ENCODE measurements around the gene MKRN3. TPM values are rescaled to one million over a fixed set of nuclear protein-coding genes. Genes with fewer than 3 reads are reported as not detected.

Gene MKRN3
- under 1 TPM; 0.29 to 0.80 TPM for total RNA-seq

DNA sequence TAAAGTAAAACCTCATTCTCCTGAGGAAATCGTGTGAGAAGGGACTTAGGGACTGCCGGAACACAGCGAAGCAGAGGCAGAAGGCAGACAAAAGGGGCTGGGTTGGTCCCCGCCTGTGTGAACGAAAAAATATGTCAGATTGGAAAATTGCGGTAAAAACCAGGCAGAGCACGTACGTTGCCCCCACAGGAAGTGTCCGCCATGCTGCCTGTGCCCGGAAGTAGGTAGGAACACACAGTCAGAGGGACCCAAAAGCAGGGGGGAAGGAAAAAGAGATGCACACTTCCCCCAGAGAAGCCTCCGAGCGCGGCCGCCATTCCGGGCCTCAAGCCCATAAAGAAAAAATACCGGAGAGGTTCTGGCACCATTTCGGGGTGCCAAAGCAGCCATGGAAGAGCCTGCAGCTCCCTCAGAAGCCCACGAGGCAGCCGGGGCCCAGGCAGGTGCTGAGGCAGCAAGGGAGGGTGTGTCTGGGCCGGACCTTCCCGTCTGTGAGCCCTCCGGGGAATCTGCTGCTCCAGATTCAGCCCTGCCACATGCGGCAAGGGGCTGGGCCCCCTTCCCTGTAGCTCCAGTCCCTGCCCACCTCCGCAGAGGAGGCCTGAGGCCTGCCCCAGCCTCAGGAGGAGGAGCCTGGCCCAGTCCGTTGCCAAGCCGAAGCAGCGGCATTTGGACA, at the start of gene MKRN3:
Gene MKRN3 (plus strand): TSS at position 280 of the 676 bp plus-strand sequence. CDS start 109 bp downstream, at position 389.
- ATAC-seq (replicated peaks), result no peak
- Mint-ChIP-seq H3K27ac (no peak within 1 kb of the TSS), H3K4me1 (no peaks in the 10 kb centered on the region), H3K36me3 (ENCODE audit: low read depth) (no peaks in the 10 kb centered on the region), H3K4me3 (no peak within 1 kb of the TSS), H3K9me3 (peaks cover 9% of the 10 kb centered on the region), H3K27me3 (peaks cover 7% of the 10 kb centered on the region)

DNA sequence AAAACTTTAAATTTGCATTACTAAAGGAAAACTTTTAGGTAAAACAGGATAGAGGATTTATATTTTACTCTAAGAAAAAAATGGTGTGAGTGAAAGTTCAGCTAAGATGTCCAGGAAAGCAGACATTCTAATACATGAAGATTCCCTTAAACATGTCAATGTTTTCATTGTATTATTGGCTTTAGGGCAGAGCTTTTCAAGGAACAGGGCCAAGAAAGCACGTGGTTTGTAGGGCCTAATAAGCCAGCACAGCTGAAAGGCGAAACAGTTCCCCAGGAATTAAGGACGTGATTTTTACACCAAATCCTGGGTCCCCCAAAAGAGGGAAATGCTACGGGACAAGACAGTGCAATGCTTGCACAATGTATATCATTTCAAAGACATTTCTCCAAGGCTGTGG, 48.6 kb upstream of the MKRN3 start:
- ATAC-seq (replicated peaks), result no peak
- H3K36me3 Mint-ChIP-seq (ENCODE audit: low read depth), result no peaks in the 10 kb centered on the region
- peaks cover 3% of the 10 kb centered on the region for H3K27me3 Mint-ChIP-seq
- no peak overlapping the region for H3K4me3 Mint-ChIP-seq
- no peaks in the 10 kb centered on the region for H3K9me3 Mint-ChIP-seq
- H3K27ac Mint-ChIP-seq, result no peak overlapping the region
- H3K4me1 Mint-ChIP-seq, result no peaks in the 10 kb centered on the region

DNA sequence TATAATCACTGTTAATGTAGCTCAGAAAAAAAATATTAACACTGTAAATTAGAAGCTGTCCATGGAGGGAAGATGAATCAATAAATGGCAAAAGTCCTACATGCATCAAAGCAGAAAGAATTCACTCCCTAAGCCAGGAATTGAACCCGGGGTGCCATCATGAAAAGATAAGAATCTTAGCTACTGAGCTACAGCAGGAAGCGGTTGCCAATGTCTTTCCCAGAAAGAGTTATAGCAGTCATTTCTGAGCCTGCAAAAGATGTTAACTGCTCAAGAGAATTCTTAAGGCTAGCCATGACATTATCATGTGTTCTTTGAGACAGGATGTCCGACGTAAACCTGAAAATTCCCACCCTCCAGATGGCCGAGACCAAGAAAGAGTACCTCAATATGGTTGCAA, 47.4 kb upstream of the MKRN3 start:
- Mint-ChIP-seq H3K4me1 (no peaks in the 10 kb centered on the region), H3K27me3 (peaks cover 3% of the 10 kb centered on the region), H3K9me3 (no peaks in the 10 kb centered on the region), H3K36me3 (ENCODE audit: low read depth) (no peaks in the 10 kb centered on the region), H3K27ac (no peak overlapping the region), H3K4me3 (no peak overlapping the region)
- no peak for ATAC-seq (replicated peaks)

DNA sequence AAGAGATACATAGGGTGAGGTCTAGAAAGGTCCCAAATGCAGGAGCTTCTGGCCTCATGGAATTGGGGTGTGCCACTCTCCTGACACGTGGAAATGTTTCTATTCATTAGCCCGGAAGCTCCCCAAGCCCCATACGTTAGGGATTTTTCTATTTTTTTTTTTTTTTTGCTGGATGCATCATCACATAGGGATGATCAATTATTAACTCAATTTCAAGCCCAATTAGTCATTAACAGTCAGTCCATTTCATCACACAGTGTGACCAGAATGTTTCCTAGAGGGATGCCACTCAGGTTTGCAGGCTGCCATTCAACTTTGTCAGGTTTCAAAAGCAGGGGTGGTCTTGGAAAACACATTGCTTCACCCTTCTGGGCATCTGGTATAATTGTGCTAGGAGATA, 40.7 kb upstream of the MKRN3 start:
- no peak overlapping the region for H3K27ac Mint-ChIP-seq
- no peaks in the 10 kb centered on the region for H3K36me3 Mint-ChIP-seq (ENCODE audit: low read depth)
- ATAC-seq (replicated peaks), result no peak
- no peaks in the 10 kb centered on the region for H3K4me1 Mint-ChIP-seq
- H3K27me3 Mint-ChIP-seq, result no peaks in the 10 kb centered on the region
- no peak overlapping the region for H3K4me3 Mint-ChIP-seq
- H3K9me3 Mint-ChIP-seq, result no peaks in the 10 kb centered on the region

DNA sequence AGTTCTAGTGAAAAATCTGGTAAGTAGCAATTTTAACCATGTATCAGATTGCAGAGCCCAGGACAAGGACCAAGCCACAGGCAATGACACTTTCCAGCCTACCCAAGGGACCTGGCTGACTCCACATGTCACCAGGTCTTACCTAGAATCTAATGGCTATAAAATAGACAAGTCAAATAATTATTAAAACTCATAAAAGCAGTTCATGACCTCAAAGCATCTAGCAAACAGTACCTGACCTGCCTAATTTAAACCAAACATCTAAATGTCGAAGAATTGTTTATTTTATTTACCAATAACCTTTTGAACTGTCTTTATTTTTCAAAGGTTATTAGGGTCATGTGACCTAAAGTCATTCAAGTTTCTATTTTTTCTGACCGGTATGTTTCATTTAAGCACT, 35.6 kb upstream of the MKRN3 start:
- ATAC-seq (replicated peaks), result no peak
- Mint-ChIP-seq H3K4me3 (no peak overlapping the region), H3K27me3 (no peaks in the 10 kb centered on the region), H3K4me1 (no peaks in the 10 kb centered on the region), H3K9me3 (no peaks in the 10 kb centered on the region), H3K27ac (no peak overlapping the region), H3K36me3 (ENCODE audit: low read depth) (no peaks in the 10 kb centered on the region)

DNA sequence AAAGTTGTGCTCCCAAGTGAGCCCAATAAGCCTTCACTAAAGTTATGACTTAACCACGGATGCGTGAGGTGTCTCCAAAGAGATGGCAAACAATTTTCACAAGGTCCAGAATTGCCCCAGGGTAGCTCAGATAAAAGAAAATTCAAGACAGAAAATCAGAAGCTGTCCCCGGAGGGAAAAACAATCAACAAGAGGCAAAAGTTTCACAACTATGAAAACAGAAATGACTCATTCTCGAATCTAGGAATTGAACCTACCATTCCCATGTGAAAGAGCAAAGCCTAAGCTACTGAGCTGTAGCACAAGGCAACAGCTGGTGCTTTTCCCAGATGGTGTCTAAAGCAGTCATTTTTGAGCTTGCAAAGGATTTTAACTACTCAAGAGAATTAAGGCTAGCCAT, 33.5 kb upstream of the MKRN3 start:
- Mint-ChIP-seq H3K27me3 (no peaks in the 10 kb centered on the region), H3K27ac (no peak overlapping the region), H3K4me1 (no peaks in the 10 kb centered on the region), H3K4me3 (no peak overlapping the region), H3K9me3 (peaks cover 3% of the 10 kb centered on the region), H3K36me3 (ENCODE audit: low read depth) (no peaks in the 10 kb centered on the region)
- no peak for ATAC-seq (replicated peaks)

DNA sequence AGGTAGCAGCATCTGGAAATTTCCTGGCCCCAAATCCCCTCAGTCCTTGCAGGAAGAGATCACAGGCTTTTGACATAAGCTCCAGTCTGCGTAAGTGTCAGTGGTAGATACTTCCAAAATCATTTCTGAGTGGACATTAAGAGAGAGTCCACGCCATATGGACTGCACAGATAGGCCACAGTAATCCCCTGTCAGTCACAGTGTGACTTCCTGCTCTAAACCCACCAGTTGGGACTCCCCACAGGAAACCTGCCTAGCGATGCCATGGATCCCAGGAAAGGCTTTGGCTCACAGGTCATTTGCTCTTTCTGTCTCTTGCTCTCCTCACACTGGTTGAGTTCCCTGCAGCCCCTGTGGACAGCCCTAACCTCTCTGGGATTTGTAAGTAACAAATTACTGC, 28.8 kb upstream of the MKRN3 start:
- Mint-ChIP-seq H3K27me3 (no peaks in the 10 kb centered on the region), H3K4me3 (no peak overlapping the region), H3K9me3 (peaks cover 3% of the 10 kb centered on the region), H3K36me3 (ENCODE audit: low read depth) (no peaks in the 10 kb centered on the region), H3K27ac (no peak overlapping the region), H3K4me1 (no peaks in the 10 kb centered on the region)
- ATAC-seq (replicated peaks), result no peak

DNA sequence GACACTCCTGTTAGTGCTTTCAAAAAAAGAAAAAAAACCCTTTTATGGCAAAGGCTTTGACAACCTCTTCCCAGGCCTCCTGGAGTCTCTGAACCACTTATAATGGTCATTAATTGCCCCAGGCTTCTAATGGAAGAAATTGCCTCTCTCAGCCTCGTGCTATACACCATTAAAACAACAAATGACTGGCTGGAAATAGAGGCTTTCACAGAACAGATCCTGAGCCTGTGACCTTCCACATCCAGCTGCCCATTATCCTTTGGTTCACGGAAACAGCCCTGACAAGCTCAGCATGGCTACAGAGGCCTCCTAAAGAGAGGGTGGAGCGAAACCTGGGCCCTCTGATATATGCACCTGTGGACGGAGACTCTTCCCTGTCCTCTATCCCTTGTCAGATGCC, 26.8 kb upstream of the MKRN3 start:
- Mint-ChIP-seq H3K9me3 (peaks cover 3% of the 10 kb centered on the region), H3K36me3 (ENCODE audit: low read depth) (no peaks in the 10 kb centered on the region), H3K27me3 (no peaks in the 10 kb centered on the region), H3K4me1 (no peaks in the 10 kb centered on the region), H3K27ac (no peak overlapping the region), H3K4me3 (no peak overlapping the region)
- ATAC-seq (replicated peaks), result no peak

DNA sequence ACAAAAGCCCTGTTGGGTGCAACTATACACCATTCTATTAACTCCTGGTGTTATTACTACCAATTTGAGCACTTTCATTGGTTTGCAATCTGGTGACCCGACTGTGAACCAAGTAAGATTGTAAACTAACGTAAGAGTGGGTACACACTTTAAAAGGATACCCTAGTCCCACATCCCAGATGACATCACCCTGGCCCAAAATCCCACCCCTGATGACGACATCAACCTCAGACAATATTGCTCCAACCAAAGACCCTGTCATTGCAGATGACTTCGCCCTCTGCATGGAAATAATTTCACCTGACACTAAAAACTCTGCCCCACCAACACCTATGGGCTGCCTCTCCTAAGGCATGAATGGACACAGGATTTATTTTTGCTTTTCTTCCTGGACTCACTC, 25.6 kb upstream of the MKRN3 start:
- H3K4me1 Mint-ChIP-seq, result no peaks in the 10 kb centered on the region
- no peak for ATAC-seq (replicated peaks)
- peaks cover 3% of the 10 kb centered on the region for H3K9me3 Mint-ChIP-seq
- H3K36me3 Mint-ChIP-seq (ENCODE audit: low read depth), result no peaks in the 10 kb centered on the region
- no peak overlapping the region for H3K27ac Mint-ChIP-seq
- no peak overlapping the region for H3K4me3 Mint-ChIP-seq
- no peaks in the 10 kb centered on the region for H3K27me3 Mint-ChIP-seq

DNA sequence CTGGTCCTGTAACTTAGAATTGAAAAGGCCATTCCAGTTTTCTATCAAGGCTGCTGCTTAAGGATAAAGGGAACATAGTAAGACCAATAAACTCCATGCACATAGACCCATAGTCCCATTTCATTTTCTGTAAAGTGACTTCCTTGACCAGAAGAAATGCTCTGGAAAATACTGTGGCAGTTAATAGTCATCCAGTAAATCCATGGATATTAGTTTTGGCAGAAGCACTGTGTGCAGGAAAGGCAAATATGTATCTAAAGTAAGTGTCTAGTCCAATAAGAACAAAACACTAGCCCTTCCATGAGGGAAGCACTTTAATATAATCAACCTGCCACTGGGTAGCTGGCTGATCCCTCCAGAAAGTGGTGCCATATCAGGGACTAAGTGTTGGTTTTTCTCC, 19.3 kb upstream of the MKRN3 start:
- no peaks in the 10 kb centered on the region for H3K4me1 Mint-ChIP-seq
- no peaks in the 10 kb centered on the region for H3K36me3 Mint-ChIP-seq (ENCODE audit: low read depth)
- no peak overlapping the region for H3K27ac Mint-ChIP-seq
- no peak overlapping the region for H3K4me3 Mint-ChIP-seq
- H3K9me3 Mint-ChIP-seq, result no peaks in the 10 kb centered on the region
- ATAC-seq (replicated peaks), result no peak
- no peaks in the 10 kb centered on the region for H3K27me3 Mint-ChIP-seq

DNA sequence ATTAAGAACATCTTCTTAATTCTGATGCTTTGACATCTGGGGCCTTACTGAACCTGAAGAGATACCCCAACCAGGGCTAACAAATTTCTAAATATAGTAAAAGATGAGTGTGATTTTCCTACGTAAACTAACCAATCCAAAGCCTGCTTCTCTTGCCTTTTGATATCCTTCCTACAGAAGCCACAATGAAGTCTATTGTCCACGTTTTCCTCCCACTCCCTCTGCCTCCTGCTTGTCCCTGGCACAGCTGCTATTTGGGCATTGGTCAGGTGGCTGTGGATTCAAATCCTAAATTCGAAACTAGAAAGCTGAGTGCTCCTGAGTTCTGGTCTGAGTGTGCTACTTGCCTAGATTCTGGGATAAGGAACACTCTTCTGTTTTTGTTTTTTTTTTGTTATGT, 17.4 kb upstream of the MKRN3 start:
- peaks cover 3% of the 10 kb centered on the region for H3K27me3 Mint-ChIP-seq
- no peaks in the 10 kb centered on the region for H3K36me3 Mint-ChIP-seq (ENCODE audit: low read depth)
- no peak overlapping the region for H3K27ac Mint-ChIP-seq
- H3K9me3 Mint-ChIP-seq, result no peaks in the 10 kb centered on the region
- ATAC-seq (replicated peaks), result no peak
- no peaks in the 10 kb centered on the region for H3K4me1 Mint-ChIP-seq
- H3K4me3 Mint-ChIP-seq, result no peak overlapping the region

DNA sequence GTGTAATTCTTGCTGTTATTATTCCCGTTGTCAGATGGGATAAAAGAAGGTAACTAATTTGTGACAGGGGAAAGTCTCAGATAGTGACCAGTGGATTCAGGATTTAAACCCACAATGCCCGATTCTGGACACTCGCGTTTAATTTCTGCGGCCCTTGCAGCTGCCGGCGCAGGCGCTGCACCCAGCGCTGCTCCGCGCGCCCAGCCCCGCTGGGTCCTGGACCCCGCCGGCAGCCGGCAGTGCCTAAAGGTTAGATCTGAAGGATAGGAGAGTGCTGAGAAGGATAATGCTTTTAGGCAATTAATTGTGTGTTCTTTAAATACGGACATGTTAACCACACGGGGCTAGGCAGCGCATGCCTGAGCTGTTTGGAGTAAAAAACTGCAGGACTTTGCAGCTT, 3.6 kb upstream of the MKRN3 start:
- H3K36me3 Mint-ChIP-seq (ENCODE audit: low read depth), result no peaks in the 10 kb centered on the region
- no peak for ATAC-seq (replicated peaks)
- H3K27me3 Mint-ChIP-seq, result peaks cover 3% of the 10 kb centered on the region

DNA sequence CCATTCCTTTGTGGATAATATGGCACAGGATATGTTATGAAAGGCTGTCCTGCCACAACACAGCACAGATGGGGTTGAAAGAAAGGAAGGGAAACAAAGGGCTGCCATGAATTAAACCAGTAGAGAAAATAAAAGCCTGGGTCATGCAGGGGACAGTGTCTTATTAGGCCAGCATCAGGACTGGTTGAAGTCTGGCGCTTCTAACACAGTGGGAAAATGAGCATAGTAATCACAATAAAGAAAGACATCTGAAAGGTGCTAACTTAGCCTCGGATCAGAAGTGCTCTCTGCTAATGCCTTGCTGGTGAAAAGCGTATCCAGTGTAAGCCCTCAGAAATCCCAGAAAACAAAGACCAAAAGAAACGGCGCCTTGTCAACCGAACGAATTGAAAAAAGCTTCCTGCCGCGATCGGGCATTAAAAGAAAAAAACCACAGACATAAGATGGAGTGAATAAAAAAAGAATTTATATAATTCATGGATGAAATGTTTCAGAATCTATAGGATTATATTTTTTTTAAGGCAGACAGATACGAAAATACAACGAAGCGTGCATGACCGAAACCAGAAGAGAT, 566 bp upstream of the MKRN3 start:
- Mint-ChIP-seq H3K36me3 (ENCODE audit: low read depth) (no peaks in the 10 kb centered on the region), H3K4me3 (no peak overlapping the region), H3K4me1 (no peaks in the 10 kb centered on the region), H3K9me3 (peaks cover 9% of the 10 kb centered on the region), H3K27ac (no peak overlapping the region), H3K27me3 (peaks cover 7% of the 10 kb centered on the region)
- ATAC-seq (replicated peaks), result no peak

More for the DNA sequence above, 3.6 kb upstream of the MKRN3 start:
- Mint-ChIP-seq H3K9me3 (peaks cover 9% of the 10 kb centered on the region), H3K4me1 (no peaks in the 10 kb centered on the region), H3K4me3 (no peak overlapping the region), H3K27ac (no peak overlapping the region)

DNA sequence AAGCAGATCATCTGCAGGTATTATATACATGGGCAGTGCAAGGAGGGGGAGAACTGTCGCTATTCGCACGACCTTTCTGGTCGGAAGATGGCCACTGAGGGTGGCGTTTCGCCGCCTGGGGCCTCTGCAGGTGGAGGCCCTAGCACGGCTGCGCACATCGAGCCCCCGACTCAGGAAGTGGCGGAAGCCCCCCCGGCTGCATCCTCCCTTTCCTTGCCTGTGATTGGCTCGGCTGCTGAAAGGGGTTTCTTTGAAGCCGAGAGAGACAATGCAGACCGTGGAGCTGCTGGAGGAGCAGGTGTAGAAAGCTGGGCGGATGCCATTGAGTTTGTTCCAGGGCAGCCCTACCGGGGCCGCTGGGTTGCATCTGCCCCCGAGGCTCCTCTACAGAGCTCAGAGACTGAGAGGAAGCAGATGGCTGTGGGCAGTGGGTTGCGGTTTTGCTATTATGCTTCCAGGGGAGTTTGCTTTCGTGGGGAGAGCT, 639 bp downstream of the MKRN3 start:
- peaks cover 9% of the 10 kb centered on the region for H3K9me3 Mint-ChIP-seq
- H3K36me3 Mint-ChIP-seq (ENCODE audit: low read depth), result no peaks in the 10 kb centered on the region
- no peak overlapping the region for H3K27ac Mint-ChIP-seq
- peaks cover 4% of the 10 kb centered on the region for H3K27me3 Mint-ChIP-seq
- no peaks in the 10 kb centered on the region for H3K4me1 Mint-ChIP-seq
- no peak for ATAC-seq (replicated peaks)
- no peak overlapping the region for H3K4me3 Mint-ChIP-seq

DNA sequence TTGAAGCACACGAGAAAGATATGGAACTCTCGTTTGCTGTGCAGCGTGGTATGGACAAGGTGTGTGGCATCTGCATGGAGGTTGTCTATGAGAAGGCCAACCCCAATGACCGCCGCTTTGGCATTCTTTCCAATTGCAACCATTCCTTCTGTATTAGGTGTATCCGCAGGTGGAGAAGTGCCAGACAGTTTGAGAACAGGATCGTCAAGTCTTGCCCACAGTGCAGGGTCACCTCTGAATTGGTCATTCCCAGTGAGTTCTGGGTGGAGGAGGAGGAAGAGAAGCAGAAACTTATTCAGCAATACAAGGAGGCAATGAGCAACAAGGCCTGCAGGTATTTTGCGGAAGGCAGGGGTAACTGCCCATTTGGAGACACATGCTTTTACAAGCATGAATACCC, 1.2 kb downstream of the MKRN3 start:
- no peaks in the 10 kb centered on the region for H3K4me1 Mint-ChIP-seq
- ATAC-seq (replicated peaks), result no peak

More for the DNA sequence above, 1.2 kb downstream of the MKRN3 start:
- Mint-ChIP-seq H3K27me3 (peaks cover 4% of the 10 kb centered on the region), H3K4me3 (no peak overlapping the region), H3K27ac (no peak overlapping the region), H3K36me3 (ENCODE audit: low read depth) (no peaks in the 10 kb centered on the region), H3K9me3 (peaks cover 9% of the 10 kb centered on the region)
